GM19240 (cell line): ENCODE measurements around the gene NIPA2.

ENCODE experiments used
- DNase-seq: peaks from one replicate; pipeline ENCODE4 v3.0.0; 2011; ENCODE audit warnings: low spot score; ENCODE audit not compliant: insufficient read length

The NIPA2 gene

GRCh38 chr15:22877607-22878006 lies 39.1 kb downstream of the NIPA2 start:
- no peak for DNase-seq

GRCh38 chr15:22878103-22878502 lies 39.6 kb downstream of the NIPA2 start:
- no peak for DNase-seq

- DNase-seq, result no peak
These were observed 41.9 kb downstream of the NIPA2 start for GRCh38 chr15:22880068-22880980.

GRCh38 chr15:22880981-22881738 lies 42.7 kb downstream of the NIPA2 start:
- DNase-seq, result no peak

GRCh38 chr15:22881739-22882440 lies 43.4 kb downstream of the NIPA2 start:
- no peak for DNase-seq

- no peak for DNase-seq
These were observed 44.7 kb downstream of the NIPA2 start for GRCh38 chr15:22883196-22883595.

- DNase-seq, result no peak
These were observed 45.9 kb downstream of the NIPA2 start for GRCh38 chr15:22884344-22884743.

GRCh38 chr15:22885120-22885519 lies 46.7 kb downstream of the NIPA2 start:
- no peak for DNase-seq

- DNase-seq, result no peak
These were observed 48.9 kb downstream of the NIPA2 start for GRCh38 chr15:22887157-22887951.

GRCh38 chr15:22888120-22888859 lies 49.8 kb downstream of the NIPA2 start:
- no peak for DNase-seq

- no peak for DNase-seq
These were observed 50.8 kb downstream of the NIPA2 start for GRCh38 chr15:22889146-22889818.

GRCh38 chr15:22890296-22890695 lies 51.8 kb downstream of the NIPA2 start:
- no peak for DNase-seq

- no peak for DNase-seq
These were observed 53.2 kb downstream of the NIPA2 start for GRCh38 chr15:22891426-22892210.

GRCh38 chr15:22892333-22892732 lies 53.9 kb downstream of the NIPA2 start:
- DNase-seq, result no peak

- no peak for DNase-seq
These were observed 54.6 kb downstream of the NIPA2 start for GRCh38 chr15:22893081-22893480.

GRCh38 chr15:22893881-22894280 lies 55.4 kb downstream of the NIPA2 start:
- DNase-seq, result no peak

- peak; percentile 23 for DNase-seq
These were observed 57.2 kb downstream of the NIPA2 start for GRCh38 chr15:22895465-22896190.

- DNase-seq, result no peak
These were observed 63.6 kb downstream of the NIPA2 start for GRCh38 chr15:22902046-22902445.
